Measurements from ENCODE around the gene NDUFA7.

Gene NDUFA7

GRCh38 chr19:8325454-8325853 is 4.3 kb upstream of the NDUFA7 start:
- TF ChIP-seq CTCF (IDR thresholded peaks at IDR 0.05), result no peak

GRCh38 chr19:8324186-8325050 is 3.2 kb upstream of the NDUFA7 start:
- no peak for TF ChIP-seq CTCF (IDR thresholded peaks at IDR 0.05)

GRCh38 chr19:8323781-8324185 is 2.6 kb upstream of the NDUFA7 start:
- no peak for TF ChIP-seq CTCF (IDR thresholded peaks at IDR 0.05)

- no peak for TF ChIP-seq CTCF (IDR thresholded peaks at IDR 0.05)
These were observed 1.4 kb upstream of the NDUFA7 start for GRCh38 chr19:8322638-8322997.

GRCh38 chr19:8321986-8322637 is 937 bp upstream of the NDUFA7 start:
- TF ChIP-seq CTCF (IDR thresholded peaks at IDR 0.05), result no peak

GRCh38 chr19:8320564-8321066 is 560 bp downstream of the NDUFA7 start:
- no peak for TF ChIP-seq CTCF (IDR thresholded peaks at IDR 0.05)

GRCh38 chr19:8319807-8320520 is 1.2 kb downstream of the NDUFA7 start:
- no peak for TF ChIP-seq CTCF (IDR thresholded peaks at IDR 0.05)
